DOHH2 (cell line): ENCODE data around the gene SSNA1.

Source experiments
- H3F3A ChIP-seq: fragments of 200-600 bp; sonication (generic), shearing (Covaris generic); 2 replicates; pipeline ENCODE4 v1.6.0; 2016; ENCODE audit warnings: antibody characterized with exemption, mild to moderate bottlenecking; ENCODE audit not compliant: control insufficient read depth, insufficient read depth
- H3K27ac ChIP-seq: fragments of 200-600 bp; sonication (generic); 2 replicates; pipeline ENCODE4 v1.5.1; 2014; ENCODE audit warnings: low read depth, mild to moderate bottlenecking, low read length, moderate library complexity
- H3K27me3 ChIP-seq: fragments of 200-600 bp; sonication (generic); 2 replicates; pipeline ENCODE4 v1.6.1; 2014; ENCODE audit warnings: mild to moderate bottlenecking, low read length, mixed read lengths; ENCODE audit not compliant: control insufficient read depth
- H3K36me3 ChIP-seq: fragments of 200-600 bp; sonication (generic); 2 replicates; pipeline ENCODE4 v1.6.1; 2014; ENCODE audit warnings: mild to moderate bottlenecking, low read length, moderate library complexity, mixed read lengths; ENCODE audit not compliant: control insufficient read depth
- H3K4me1 ChIP-seq: fragments of 200-600 bp; sonication (generic); 2 replicates; pipeline ENCODE4 v1.6.1; 2014; ENCODE audit warnings: mild to moderate bottlenecking, low read length, mixed read lengths; ENCODE audit not compliant: control insufficient read depth
- H3K4me2 ChIP-seq: fragments of 200-600 bp; sonication (generic); 2 replicates; pipeline ENCODE4 v1.6.0; 2014; ENCODE audit warnings: mild to moderate bottlenecking, low read length, moderate library complexity
- H3K4me3 ChIP-seq: fragments of 200-600 bp; sonication (generic); 2 replicates; pipeline ENCODE4 v1.5.1; 2014; ENCODE audit warnings: mild to moderate bottlenecking, low read length, mixed read lengths
- H3K79me2 ChIP-seq: fragments of 200-600 bp; sonication (generic); 2 replicates; pipeline ENCODE4 v1.6.1; 2014; ENCODE audit warnings: mild to moderate bottlenecking, low read length, mixed read lengths; ENCODE audit not compliant: control insufficient read depth
- H3K9me2 ChIP-seq: fragments of 200-600 bp; sonication (generic); replicated peaks from 2 replicates; pipeline ENCODE4 v1.6.1; 2014; ENCODE audit warnings: mild to moderate bottlenecking, low read length, mixed read lengths; ENCODE audit not compliant: control insufficient read depth
- H3K9me3 ChIP-seq: fragments of 200-600 bp; sonication (generic); 2 replicates; pipeline ENCODE4 v1.6.1; 2014; ENCODE audit warnings: antibody characterized with exemption, low read length, mixed read lengths; ENCODE audit not compliant: control insufficient read depth, insufficient read depth
- H4K20me1 ChIP-seq: fragments of 200-600 bp; sonication (generic); 2 replicates; pipeline ENCODE4 v1.6.0; 2014; ENCODE audit warnings: low read depth, mild to moderate bottlenecking, antibody characterized with exemption, low read length, moderate library complexity; ENCODE audit not compliant: control insufficient read depth, insufficient read depth
- CTCF ChIP-seq: fragments of 200-600 bp; sonication (generic); IDR thresholded peaks from one replicate; pipeline ENCODE4 v1.5.1; 2014; ENCODE audit warnings: antibody characterized with exemption, mild to moderate bottlenecking, low read depth, low read length; ENCODE audit not compliant: poor library complexity, severe bottlenecking
- EZH2phosphoT487 ChIP-seq: fragments of 200-600 bp; sonication (generic); IDR thresholded peaks from 2 replicates; pipeline ENCODE4 v1.6.1; 2017; ENCODE audit warnings: borderline replicate concordance, mild to moderate bottlenecking, antibody characterized with exemption, low read length, moderate library complexity, mixed read lengths

SSNA1 gene

GRCh38 chr9:137195525-137196220 lies 7.2 kb downstream of the SSNA1 start:
- no peaks in the 10 kb centered on the region for H3F3A ChIP-seq
- peaks cover 15% of the 10 kb centered on the region for H3K36me3 ChIP-seq
- H3K4me1 ChIP-seq: peaks cover 20% of the 10 kb centered on the region
- H3K9me2 ChIP-seq: no peaks in the 10 kb centered on the region
- H3K4me2 ChIP-seq: no peak overlapping the region
- peaks cover 3% of the 10 kb centered on the region; the same call in 1 of the 2 replicates for H4K20me1 ChIP-seq
- no peaks in the 10 kb centered on the region for H3K9me3 ChIP-seq
- no peaks in the 10 kb centered on the region for H3K27me3 ChIP-seq
- H3K27ac ChIP-seq: no peak overlapping the region
- TF ChIP-seq CTCF: no peak
- no peak for TF ChIP-seq EZH2phosphoT487
- no peak overlapping the region for H3K4me3 ChIP-seq
- H3K79me2 ChIP-seq: peaks cover 24% of the 10 kb centered on the region

- Histone ChIP-seq H3K79me2 (peaks cover 45% of the 10 kb centered on the region), H3K9me3 (no peaks in the 10 kb centered on the region), H3K36me3 (no peaks in the 10 kb centered on the region), H3K4me3 (no peak overlapping the region), H3K4me1 (peaks cover 43% of the 10 kb centered on the region), H3K9me2 (no peaks in the 10 kb centered on the region), H3K27ac (no peak overlapping the region), H3F3A (peaks cover 6% of the 10 kb centered on the region), H3K27me3 (no peaks in the 10 kb centered on the region), H4K20me1 (peaks cover 3% of the 10 kb centered on the region; the same call in 1 of the 2 replicates), H3K4me2 (peak overlapping the region; percentile 40)
- TF ChIP-seq CTCF: no peak
- TF ChIP-seq EZH2phosphoT487: no peak
Measured at GRCh38 chr9:137198051-137198901, 9.8 kb downstream of the SSNA1 start.

- TF ChIP-seq CTCF (no peak), EZH2phosphoT487 (no peak)
- peaks cover 6% of the 10 kb centered on the region for H3F3A ChIP-seq
- no peaks in the 10 kb centered on the region for H3K27me3 ChIP-seq
- H3K9me3 ChIP-seq: no peaks in the 10 kb centered on the region
- H3K27ac ChIP-seq: no peak overlapping the region
- peaks cover 49% of the 10 kb centered on the region for H3K4me1 ChIP-seq
- H3K36me3 ChIP-seq: peaks cover 1% of the 10 kb centered on the region
- no peaks in the 10 kb centered on the region for H3K9me2 ChIP-seq
- H3K4me3 ChIP-seq: no peak overlapping the region; the same call in 1 of the 2 replicates
- peak overlapping the region; percentile 40 for H3K4me2 ChIP-seq
- H4K20me1 ChIP-seq: peaks cover 3% of the 10 kb centered on the region; the same call in 1 of the 2 replicates
- peaks cover 52% of the 10 kb centered on the region for H3K79me2 ChIP-seq
Measured at GRCh38 chr9:137198902-137199283, 10.4 kb downstream of the SSNA1 start.
